Measurements from ENCODE around the gene ZDBF2.

ZDBF2 gene

GRCh38 chr2:206263959-206264603, 10.4 kb upstream of the ZDBF2 start:
- no peak for TF ChIP-seq CTCF (IDR thresholded peaks at IDR 0.05; ENCODE audit: insufficient read depth, low read length, poor library complexity, severe bottlenecking)
- Histone ChIP-seq H3K36me3 (ENCODE audit: control insufficient read depth, insufficient read depth, low read length) (no peaks in the 10 kb centered on the region), H3K27me3 (replicated peaks; ENCODE audit: control insufficient read depth, insufficient read depth, low read length) (no peaks in the 10 kb centered on the region; the same call in 1 of the 2 replicates), H3K4me3 (replicated peaks; ENCODE audit: low read depth, low read length) (0 out of 2 replicates have a peak overlapping the region, but pooled peaks have one; percentile 6)
- DNase-seq (ENCODE audit: extremely low read depth, insufficient read length), result no peak

- no peak for DNase-seq (ENCODE audit: extremely low read depth, insufficient read length)
- TF ChIP-seq CTCF (IDR thresholded peaks at IDR 0.05; ENCODE audit: insufficient read depth, low read length, poor library complexity, severe bottlenecking), result no peak
- H3K4me3 ChIP-seq (replicated peaks; ENCODE audit: low read depth, low read length), result no peak overlapping the region
- H3K27me3 ChIP-seq (replicated peaks; ENCODE audit: control insufficient read depth, insufficient read depth, low read length), result no peaks in the 10 kb centered on the region; the same call in 1 of the 2 replicates
- H3K36me3 ChIP-seq (ENCODE audit: control insufficient read depth, insufficient read depth, low read length), result no peaks in the 10 kb centered on the region
These were observed 8.0 kb upstream of the ZDBF2 start for GRCh38 chr2:206266130-206267125.

- TF ChIP-seq CTCF (IDR thresholded peaks at IDR 0.05; ENCODE audit: insufficient read depth, low read length, poor library complexity, severe bottlenecking), result no peak
- Histone ChIP-seq H3K4me3 (replicated peaks; ENCODE audit: low read depth, low read length) (no peak overlapping the region), H3K36me3 (ENCODE audit: control insufficient read depth, insufficient read depth, low read length) (no peaks in the 10 kb centered on the region), H3K27me3 (replicated peaks; ENCODE audit: control insufficient read depth, insufficient read depth, low read length) (no peaks in the 10 kb centered on the region; the same call in 1 of the 2 replicates)
- DNase-seq (ENCODE audit: extremely low read depth, insufficient read length), result no peak
These were observed 6.9 kb upstream of the ZDBF2 start for GRCh38 chr2:206267567-206267966.

GRCh38 chr2:206271065-206271464, 3.4 kb upstream of the ZDBF2 start:
- Histone ChIP-seq H3K4me3 (replicated peaks; ENCODE audit: low read depth, low read length) (no peak overlapping the region), H3K36me3 (ENCODE audit: control insufficient read depth, insufficient read depth, low read length) (no peaks in the 10 kb centered on the region), H3K27me3 (replicated peaks; ENCODE audit: control insufficient read depth, insufficient read depth, low read length) (no peaks in the 10 kb centered on the region)
- no peak for DNase-seq (ENCODE audit: extremely low read depth, insufficient read length)
- no peak for TF ChIP-seq CTCF (IDR thresholded peaks at IDR 0.05; ENCODE audit: insufficient read depth, low read length, poor library complexity, severe bottlenecking)

GRCh38 chr2:206273905-206274304, 558 bp upstream of the ZDBF2 start:
- no peak for TF ChIP-seq CTCF (IDR thresholded peaks at IDR 0.05; ENCODE audit: insufficient read depth, low read length, poor library complexity, severe bottlenecking)
- Histone ChIP-seq H3K27me3 (replicated peaks; ENCODE audit: control insufficient read depth, insufficient read depth, low read length) (no peaks in the 10 kb centered on the region), H3K4me3 (replicated peaks; ENCODE audit: low read depth, low read length) (peak overlapping the region; percentile 91)

More at GRCh38 chr2:206273905-206274304, 558 bp upstream of the ZDBF2 start:
- H3K36me3 ChIP-seq (ENCODE audit: control insufficient read depth, insufficient read depth, low read length), result no peaks in the 10 kb centered on the region
- no peak for DNase-seq (ENCODE audit: extremely low read depth, insufficient read length)
